Keratinocyte (primary cell): ENCODE data around the gene SLITRK3. TPM values are rescaled to one million over a fixed set of nuclear protein-coding genes. Genes with fewer than 3 reads are reported as not detected.

Experiments used
- DNase-seq: peaks from one replicate; pipeline ENCODE4 v3.0.0-alpha.2; 2011; ENCODE audit warnings: low read depth, missing footprints, low spot score
- FAIRE-seq: peaks from 2 replicates; lab custom pipeline; 2011; peaks lifted over from hg19 to GRCh38; lab: Jason Lieb, UNC
- H2AFZ ChIP-seq: 2 replicates; pipeline ENCODE4 v1.6.0; 2012; ENCODE audit warnings: low read length, control low read depth, inconsistent platforms; ENCODE audit not compliant: control insufficient read depth
- H3K27ac ChIP-seq: 2 replicates; pipeline ENCODE4 v1.5.1; 2011; ENCODE audit warnings: low read length; ENCODE audit not compliant: control insufficient read depth, insufficient read depth
- H3K27me3 ChIP-seq: 3 replicates; pipeline ENCODE4 v1.6.0; 2011; ENCODE audit warnings: low read length; ENCODE audit not compliant: control insufficient read depth, insufficient read depth; ENCODE audit errors: extremely low read depth
- H3K36me3 ChIP-seq, 2 experiments: 2 replicates in 1 of 2; 3 replicates in 1 of 2; pipeline ENCODE4 v1.5.1; 2011; ENCODE audit warnings: low read length in 2 of 2, mild to moderate bottlenecking in 1 of 2; ENCODE audit not compliant: control insufficient read depth in 2 of 2, insufficient read depth in 2 of 2; ENCODE audit errors: extremely low read depth in 1 of 2
- H3K4me1 ChIP-seq: 3 replicates; pipeline ENCODE4 v1.5.1; 2011; ENCODE audit warnings: low read length; ENCODE audit not compliant: control insufficient read depth, insufficient read depth; ENCODE audit errors: extremely low read depth
- H3K4me2 ChIP-seq: 3 replicates; pipeline ENCODE4 v1.6.0; 2011; ENCODE audit warnings: low read depth, low read length; ENCODE audit not compliant: control insufficient read depth, insufficient read depth; ENCODE audit errors: extremely low read depth
- H3K4me3 ChIP-seq, 3 experiments: fragments of 200-600 bp in 1 of 3; sonication (generic) in 1 of 3; 2 replicates in 2 of 3; 3 replicates in 1 of 3; pipeline ENCODE4 v1.5.1; 2011 to 2016; ENCODE audit warnings: low read length in 3 of 3, mild to moderate bottlenecking in 3 of 3, control low read depth in 2 of 3, inconsistent platforms in 1 of 3, low read depth in 1 of 3, mixed read lengths in 1 of 3, mixed run types in 1 of 3, moderate library complexity in 1 of 3; ENCODE audit not compliant: control insufficient read depth in 2 of 3, insufficient read depth in 2 of 3; ENCODE audit errors: extremely low read depth in 1 of 3
- H3K79me2 ChIP-seq: 2 replicates; pipeline ENCODE4 v1.6.0; 2012; ENCODE audit warnings: low read length; ENCODE audit not compliant: control insufficient read depth, insufficient read depth
- H3K9ac ChIP-seq: 3 replicates; pipeline ENCODE4 v1.6.0; 2011; ENCODE audit warnings: low read length; ENCODE audit not compliant: control insufficient read depth, insufficient read depth; ENCODE audit errors: extremely low read depth
- H3K9me1 ChIP-seq: 3 replicates; pipeline ENCODE4 v1.6.0; 2011; ENCODE audit warnings: low read length; ENCODE audit not compliant: control insufficient read depth, insufficient read depth; ENCODE audit errors: extremely low read depth
- H3K9me3 ChIP-seq: 2 replicates; pipeline ENCODE4 v1.5.1; 2012; ENCODE audit warnings: low read depth, low read length; ENCODE audit not compliant: control insufficient read depth
- H4K20me1 ChIP-seq: 3 replicates; pipeline ENCODE4 v1.6.0; 2011; ENCODE audit warnings: low read length; ENCODE audit not compliant: control insufficient read depth, insufficient read depth; ENCODE audit errors: extremely low read depth
- CTCF ChIP-seq, 3 experiments: IDR thresholded peaks in 1 of 3; conservative IDR thresholded peaks in 1 of 3; optimal IDR thresholded peaks in 1 of 3; 2 replicates in 2 of 3; 3 replicates in 1 of 3; pipeline versions ENCODE3 to v1.5.1; 2011; ENCODE audit warnings: low read length in 3 of 3, mild to moderate bottlenecking in 3 of 3, moderate library complexity in 2 of 3, control low read depth in 1 of 3, inconsistent platforms in 1 of 3; ENCODE audit not compliant: insufficient read depth in 2 of 3; ENCODE audit errors: extremely low read depth in 1 of 3
- EZH2 ChIP-seq: IDR thresholded peaks from one replicate; pipeline ENCODE4 v1.6.1; 2012; ENCODE audit warnings: inconsistent platforms, mild to moderate bottlenecking, low read length, moderate library complexity
- dilution Hi-C: fragments of 300-500 bp; cut with MboI; formaldehyde crosslinking; loops from one replicate; pipeline ENCODE4 v1.7.0; 2020; ENCODE audit warnings: low sequenced_read_pairs; ENCODE audit not compliant: extremely low pct_ligation_motif_present
- polyA plus RNA-seq, 5 experiments: library from polyadenylated mRNA; depleted of rRNA in 3 of 5; stranded (reverse) in 3 of 5; stranded (forward) in 1 of 5; unstranded in 1 of 5; fragments of >200 nt; gene quantifications; 1 replicate in 1 of 5; 2 replicates in 3 of 5; 3 replicates in 1 of 5; pipeline versions ENCODE4 v1.2.1 to v1.2.3, GENCODE V29; 2011 to 2012; ENCODE audit warnings: missing spikeins in 2 of 5, low read depth in 1 of 5, low replicate concordance in 1 of 5

The SLITRK3 gene
- polyA plus RNA-seq, 1 donor (not counting 4 experiments of a cell fraction or from before 2014, with no cell fraction given), result not detected

GRCh38 chr3:165194511-165195240 lies 1.5 kb downstream of the SLITRK3 start:
- peaks cover 2% of the 10 kb centered on the region for H4K20me1 ChIP-seq
- no peaks in the 10 kb centered on the region for H3K4me1 ChIP-seq
- DNase-seq, result no peak
- no peak overlapping the region for H2AFZ ChIP-seq
- H3K9me3 ChIP-seq, result no peaks in the 10 kb centered on the region
- H3K27me3 ChIP-seq, result peaks cover 58% of the 10 kb centered on the region
- no peak overlapping the region for H3K4me3 ChIP-seq
- dilution Hi-C loops, result no loop called here
- TF ChIP-seq EZH2 (no peak), CTCF (optimal IDR thresholded peaks at IDR 0.05 in 1 of 3, IDR thresholded peaks at IDR 0.05 in 1 of 3, conservative IDR thresholded peaks at IDR 0.05 in 1 of 3; ENCODE audit: extremely low read depth in 1 of 3, insufficient read depth in 2 of 3, low read length in 3 of 3) (no peak)
- H3K9me1 ChIP-seq, result no peaks in the 10 kb centered on the region
- FAIRE-seq, result no peak
- no peak overlapping the region for H3K27ac ChIP-seq
- H3K36me3 ChIP-seq, result no peaks in the 10 kb centered on the region
- H3K9ac ChIP-seq, result no peak overlapping the region
- peak overlapping the region; percentile 57 for H3K4me2 ChIP-seq
- H3K79me2 ChIP-seq, result no peaks in the 10 kb centered on the region

- H3K9ac ChIP-seq, result no peak overlapping the region
- H3K4me3 ChIP-seq, result no peak overlapping the region
- H3K4me2 ChIP-seq, result no peak overlapping the region
- peaks cover 2% of the 10 kb centered on the region for H4K20me1 ChIP-seq
- dilution Hi-C loops, result no loop called here
- no peak overlapping the region for H2AFZ ChIP-seq
- H3K36me3 ChIP-seq, result no peaks in the 10 kb centered on the region
- no peaks in the 10 kb centered on the region for H3K4me1 ChIP-seq
- peak; percentile 73 for TF ChIP-seq EZH2
- TF ChIP-seq CTCF (optimal IDR thresholded peaks at IDR 0.05 in 1 of 3, IDR thresholded peaks at IDR 0.05 in 1 of 3, conservative IDR thresholded peaks at IDR 0.05 in 1 of 3; ENCODE audit: extremely low read depth in 1 of 3, insufficient read depth in 2 of 3, low read length in 3 of 3), result no peak
- no peaks in the 10 kb centered on the region for H3K9me3 ChIP-seq
- no peak for DNase-seq
- peaks cover 58% of the 10 kb centered on the region for H3K27me3 ChIP-seq
- no peaks in the 10 kb centered on the region for H3K79me2 ChIP-seq
- no peaks in the 10 kb centered on the region for H3K9me1 ChIP-seq
- H3K27ac ChIP-seq, result no peak overlapping the region
- no peak for FAIRE-seq
These were observed 2.6 kb downstream of the SLITRK3 start for GRCh38 chr3:165193366-165194254.
